ENCODE data around the gene MICU1.

MICU1 gene

GRCh38 chr10:72605122-72605521, 20.8 kb downstream of the MICU1 start:
- Mint-ChIP-seq H3K4me1 (no peaks in the 10 kb centered on the region), H3K27ac (no peak overlapping the region), H3K27me3 (no peaks in the 10 kb centered on the region), H3K4me3 (no peak overlapping the region), H3K36me3 (peaks cover 9% of the 10 kb centered on the region), H3K9me3 (peaks cover 5% of the 10 kb centered on the region)
- CTCF ChIA-PET: no interaction called here
- no peak for DNase-seq

- no peaks in the 10 kb centered on the region for H3K9me3 Mint-ChIP-seq
- no peak overlapping the region for H3K4me3 Mint-ChIP-seq
- CTCF ChIA-PET: interaction anchor here (1.0 kb wide), 1 partner anchor 92 kb away, joined by 3 read pairs; no protein-coding TSS in a partner anchor
- no peak overlapping the region for H3K27ac Mint-ChIP-seq
- no peaks in the 10 kb centered on the region for H3K27me3 Mint-ChIP-seq
- no peak for DNase-seq
- no peaks in the 10 kb centered on the region for H3K36me3 Mint-ChIP-seq
- H3K4me1 Mint-ChIP-seq: no peaks in the 10 kb centered on the region
Observed at GRCh38 chr10:72601144-72601543, 24.7 kb downstream of the MICU1 start.

- Mint-ChIP-seq H3K4me3 (no peak overlapping the region), H3K4me1 (no peaks in the 10 kb centered on the region), H3K9me3 (no peaks in the 10 kb centered on the region), H3K36me3 (no peaks in the 10 kb centered on the region), H3K27me3 (no peaks in the 10 kb centered on the region), H3K27ac (no peak overlapping the region)
- CTCF ChIA-PET: no interaction called here
- DNase-seq: no peak
Observed at GRCh38 chr10:72598769-72599701, 26.8 kb downstream of the MICU1 start.

- Mint-ChIP-seq H3K4me1 (no peaks in the 10 kb centered on the region), H3K27ac (no peak overlapping the region), H3K27me3 (no peaks in the 10 kb centered on the region), H3K36me3 (peaks cover 2% of the 10 kb centered on the region), H3K4me3 (no peak overlapping the region), H3K9me3 (peaks cover 2% of the 10 kb centered on the region)
- CTCF ChIA-PET: no interaction called here
- no peak for DNase-seq
Observed at GRCh38 chr10:72597897-72598296, 28.0 kb downstream of the MICU1 start.

- H3K36me3 Mint-ChIP-seq: peaks cover 5% of the 10 kb centered on the region
- peaks cover 5% of the 10 kb centered on the region for H3K9me3 Mint-ChIP-seq
- H3K4me1 Mint-ChIP-seq: no peaks in the 10 kb centered on the region
- no peak for DNase-seq
- H3K4me3 Mint-ChIP-seq: no peak overlapping the region
- H3K27me3 Mint-ChIP-seq: no peaks in the 10 kb centered on the region
- CTCF ChIA-PET: no interaction called here
- no peak overlapping the region for H3K27ac Mint-ChIP-seq
Observed at GRCh38 chr10:72595436-72595835, 30.4 kb downstream of the MICU1 start.

- H3K4me1 Mint-ChIP-seq: no peaks in the 10 kb centered on the region
- no peak overlapping the region for H3K27ac Mint-ChIP-seq
- DNase-seq: no peak
- no peaks in the 10 kb centered on the region for H3K27me3 Mint-ChIP-seq
- H3K36me3 Mint-ChIP-seq: peaks cover 5% of the 10 kb centered on the region
- no peak overlapping the region for H3K4me3 Mint-ChIP-seq
- CTCF ChIA-PET: interaction anchor here (0.6 kb wide), 1 partner anchor 26 kb away, joined by 3 read pairs; no protein-coding TSS in a partner anchor
- peaks cover 5% of the 10 kb centered on the region for H3K9me3 Mint-ChIP-seq
Observed at GRCh38 chr10:72593963-72594362, 31.9 kb downstream of the MICU1 start.

- H3K4me1 Mint-ChIP-seq: peaks cover 3% of the 10 kb centered on the region
- no peaks in the 10 kb centered on the region for H3K27me3 Mint-ChIP-seq
- H3K36me3 Mint-ChIP-seq: peaks cover 5% of the 10 kb centered on the region
- CTCF ChIA-PET: no interaction called here
- H3K4me3 Mint-ChIP-seq: no peak overlapping the region
- H3K9me3 Mint-ChIP-seq: peaks cover 5% of the 10 kb centered on the region
- no peak for DNase-seq
- H3K27ac Mint-ChIP-seq: no peak overlapping the region
Observed at GRCh38 chr10:72588266-72588665, 37.6 kb downstream of the MICU1 start.

GRCh38 chr10:72587568-72587967, 38.3 kb downstream of the MICU1 start:
- Mint-ChIP-seq H3K27ac (no peak overlapping the region), H3K4me3 (no peak overlapping the region), H3K4me1 (peaks cover 3% of the 10 kb centered on the region), H3K27me3 (no peaks in the 10 kb centered on the region), H3K36me3 (peaks cover 3% of the 10 kb centered on the region), H3K9me3 (peaks cover 2% of the 10 kb centered on the region)
- CTCF ChIA-PET: no interaction called here
- DNase-seq: no peak

- Mint-ChIP-seq H3K27ac (no peak overlapping the region), H3K27me3 (no peaks in the 10 kb centered on the region), H3K9me3 (no peaks in the 10 kb centered on the region), H3K36me3 (no peaks in the 10 kb centered on the region), H3K4me3 (no peak overlapping the region), H3K4me1 (no peaks in the 10 kb centered on the region)
- CTCF ChIA-PET: no interaction called here
- DNase-seq: no peak
Observed at GRCh38 chr10:72574636-72575035, 51.2 kb downstream of the MICU1 start.

GRCh38 chr10:72573079-72573478, 52.8 kb downstream of the MICU1 start:
- Mint-ChIP-seq H3K27me3 (no peaks in the 10 kb centered on the region), H3K4me3 (no peak overlapping the region), H3K36me3 (no peaks in the 10 kb centered on the region), H3K27ac (no peak overlapping the region), H3K9me3 (no peaks in the 10 kb centered on the region), H3K4me1 (no peaks in the 10 kb centered on the region)
- DNase-seq: no peak
- CTCF ChIA-PET: no interaction called here

GRCh38 chr10:72567889-72568640, 57.8 kb downstream of the MICU1 start:
- H3K9me3 Mint-ChIP-seq: no peaks in the 10 kb centered on the region
- H3K4me3 Mint-ChIP-seq: no peak overlapping the region
- no peak for DNase-seq
- H3K27me3 Mint-ChIP-seq: no peaks in the 10 kb centered on the region
- CTCF ChIA-PET: interaction anchor here (0.6 to 1.1 kb wide), 2 partner anchors 26 to 53 kb away, joined by 3 read pairs; no protein-coding TSS in a partner anchor
- peaks cover 9% of the 10 kb centered on the region for H3K36me3 Mint-ChIP-seq
- H3K27ac Mint-ChIP-seq: no peak overlapping the region
- peaks cover 15% of the 10 kb centered on the region for H3K4me1 Mint-ChIP-seq

GRCh38 chr10:72567421-72567820, 58.5 kb downstream of the MICU1 start:
- CTCF ChIA-PET: interaction anchor here (0.6 to 1.1 kb wide), 3 partner anchors 27 to 72 kb away, joined by 3 to 4 read pairs (median 3); no protein-coding TSS in a partner anchor
- peaks cover 13% of the 10 kb centered on the region for H3K36me3 Mint-ChIP-seq
- H3K27ac Mint-ChIP-seq: no peak overlapping the region

GRCh38 chr10:72564596-72564995, 61.3 kb downstream of the MICU1 start:
- CTCF ChIA-PET: interaction anchor here (1.0 kb wide), 1 partner anchor 16 kb away, joined by 3 read pairs; no protein-coding TSS in a partner anchor
- H3K9me3 Mint-ChIP-seq: no peaks in the 10 kb centered on the region
- H3K36me3 Mint-ChIP-seq: peaks cover 32% of the 10 kb centered on the region
- no peaks in the 10 kb centered on the region for H3K27me3 Mint-ChIP-seq
- no peak overlapping the region for H3K4me3 Mint-ChIP-seq
- DNase-seq: no peak
- H3K4me1 Mint-ChIP-seq: peaks cover 31% of the 10 kb centered on the region
- peak overlapping the region; percentile 20 for H3K27ac Mint-ChIP-seq

More at GRCh38 chr10:72567421-72567820, 58.5 kb downstream of the MICU1 start:
- Mint-ChIP-seq H3K4me3 (no peak overlapping the region), H3K27me3 (no peaks in the 10 kb centered on the region), H3K9me3 (no peaks in the 10 kb centered on the region), H3K4me1 (peaks cover 21% of the 10 kb centered on the region)
- DNase-seq: no peak

- H3K9me3 Mint-ChIP-seq: no peaks in the 10 kb centered on the region
- CTCF ChIA-PET: no interaction called here
- H3K36me3 Mint-ChIP-seq: peaks cover 35% of the 10 kb centered on the region
- H3K27ac Mint-ChIP-seq: peak overlapping the region; percentile 87
- H3K4me1 Mint-ChIP-seq: peaks cover 31% of the 10 kb centered on the region
- H3K27me3 Mint-ChIP-seq: no peaks in the 10 kb centered on the region
- peak overlapping the region; percentile 54 for H3K4me3 Mint-ChIP-seq
- DNase-seq: peak; percentile 46
Observed at GRCh38 chr10:72563327-72563932, 62.4 kb downstream of the MICU1 start.

Measured in activated naive CD4-positive, alpha-beta T cell treated with anti-CD3 and anti-CD28 coated beads, Interleukin-2, amount 10 ng/mL, durations not matched to agents 7 days and 5 days (primary cell).